Germinal center (tissue), 1 donor: ENCODE measurements around the gene OSCP1.

ENCODE experiments used
- DNase-seq: peaks from one replicate; pipeline ENCODE4 v3.0.0; 2012; ENCODE audit warnings: mixed read lengths, low spot score

OSCP1 gene

GRCh38 chr1:36401602-36402503, 48.4 kb downstream of the OSCP1 start:
- DNase-seq: no peak

DNA sequence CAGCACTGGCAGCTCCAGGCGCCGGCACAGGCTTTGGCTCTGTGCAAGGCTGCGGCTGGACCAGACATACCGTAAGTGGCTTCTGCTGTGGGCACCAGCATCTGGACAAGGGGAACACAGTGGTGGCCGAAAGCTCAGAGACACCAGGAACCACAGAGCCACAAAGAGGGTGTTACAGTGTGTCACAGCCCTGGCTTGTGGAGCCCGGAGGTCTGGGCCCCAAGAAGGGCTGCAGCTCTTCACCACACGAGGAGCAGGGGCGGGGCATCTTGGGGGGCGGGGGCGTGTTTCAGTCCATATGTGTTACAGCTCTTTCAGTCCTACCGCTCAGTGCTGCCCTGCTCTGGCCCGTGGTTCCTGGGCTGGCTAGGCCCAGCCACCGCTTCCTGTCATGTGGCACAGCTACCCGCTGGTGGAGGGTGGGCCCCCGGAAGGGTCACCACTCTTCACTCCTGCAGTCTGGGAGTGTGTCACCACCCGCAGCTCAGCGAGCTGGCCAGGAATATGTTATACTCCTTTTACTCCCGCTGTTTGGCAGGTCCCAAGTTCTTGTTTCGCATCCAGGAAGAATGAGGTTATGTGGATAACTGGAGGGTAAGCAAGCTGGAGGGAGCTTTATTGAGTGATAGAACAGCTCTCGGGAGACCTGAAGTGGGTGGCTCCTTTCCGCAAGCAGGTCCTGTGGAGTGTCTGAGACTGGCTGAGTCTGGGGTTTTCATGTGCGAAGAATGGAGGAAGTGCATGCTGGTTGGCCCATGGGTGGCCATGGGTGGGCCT, 49.2 kb downstream of the OSCP1 start:
- DNase-seq: peak; percentile 40

DNA sequence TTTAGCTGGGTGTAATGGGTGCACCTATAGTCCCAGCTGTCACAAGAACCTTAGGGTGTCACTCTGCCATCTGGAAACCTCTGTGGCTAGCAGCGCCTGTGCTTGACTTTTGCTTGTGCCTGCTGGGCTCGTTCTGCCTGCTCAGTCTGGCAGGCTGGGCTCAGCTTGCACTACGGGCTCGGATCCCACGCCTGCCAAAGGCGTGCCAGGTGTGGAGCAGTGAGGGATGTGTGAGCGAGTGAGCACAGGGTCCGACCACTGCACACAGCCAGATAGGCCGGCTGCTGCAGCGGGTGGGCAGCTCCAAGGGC, 49.8 kb downstream of the OSCP1 start:
- DNase-seq: no peak

- no peak for DNase-seq
Measured at GRCh38 chr1:36398370-36398977, 51.8 kb downstream of the OSCP1 start.

DNA sequence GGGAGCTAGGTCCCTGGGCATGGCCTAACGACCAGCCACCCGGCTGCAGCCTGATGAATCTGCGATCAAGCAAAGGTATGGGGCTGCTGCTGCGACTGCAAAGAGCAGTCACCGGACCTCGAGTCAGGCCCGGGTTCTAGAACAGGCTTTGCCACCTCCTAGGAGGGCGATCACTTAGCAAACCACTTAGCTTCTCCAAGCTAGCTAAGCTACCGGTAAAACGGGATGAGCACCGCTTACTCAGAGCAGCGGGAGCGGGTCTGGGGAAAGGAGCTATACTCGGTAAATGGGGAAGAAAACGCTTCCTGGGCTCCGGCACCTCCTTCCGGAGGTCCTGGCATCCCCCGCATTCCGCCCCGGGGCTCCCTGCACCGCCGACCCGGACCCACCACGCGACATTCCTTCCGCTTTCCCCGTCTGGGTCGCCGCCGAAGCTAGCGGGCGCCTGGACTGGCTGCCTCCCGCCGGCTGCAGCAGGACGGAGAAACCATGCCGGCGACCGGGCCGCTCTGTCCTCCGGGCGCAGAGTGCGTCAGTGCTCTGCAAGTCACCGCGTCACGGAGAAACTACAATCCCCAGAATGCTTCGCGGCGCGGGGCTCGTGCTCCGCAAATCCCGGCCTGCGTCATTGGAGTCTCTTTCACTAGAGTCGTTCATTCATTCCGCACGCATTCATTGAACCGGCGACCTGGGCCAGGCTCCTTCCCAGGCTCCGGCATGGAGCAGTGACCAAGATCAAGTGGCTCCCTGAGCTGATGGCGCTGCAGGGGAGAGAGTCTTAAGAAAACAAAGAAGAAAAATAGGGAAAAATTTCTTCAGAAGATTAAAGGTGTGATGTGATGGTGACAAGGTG, 52.6 kb downstream of the OSCP1 start, which contains the start of gene LSM10:
Gene LSM10, minus strand, starts transcription at position 531 of the 853 bp plus-strand sequence. CDS start 3,779 bp downstream, outside the sequence.
- peak; percentile 89 for DNase-seq

DNA sequence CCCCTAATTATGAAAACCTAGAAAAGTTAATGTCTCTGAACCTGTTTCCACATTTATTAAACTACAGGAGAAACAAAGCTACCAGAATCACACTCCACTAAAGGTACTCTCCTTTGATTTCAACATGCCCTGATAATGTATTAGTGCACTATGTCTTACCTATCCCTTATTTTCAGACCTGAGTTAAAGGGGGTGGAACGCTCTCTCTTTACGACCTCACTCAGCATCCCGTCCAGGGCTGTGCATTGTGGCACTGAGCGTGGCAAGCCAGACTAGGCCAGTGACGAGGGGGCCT, 53.2 kb downstream of the OSCP1 start:
- no peak for DNase-seq

GRCh38 chr1:36396359-36396758, 53.9 kb downstream of the OSCP1 start:
- no peak for DNase-seq

- DNase-seq: no peak
Measured at GRCh38 chr1:36393686-36394085, 56.6 kb downstream of the OSCP1 start.

- DNase-seq: no peak
Measured at GRCh38 chr1:36392836-36393235, 57.4 kb downstream of the OSCP1 start.

- no peak for DNase-seq
Measured at GRCh38 chr1:36391271-36391670, 59.0 kb downstream of the OSCP1 start.

GRCh38 chr1:36390411-36390810, 59.8 kb downstream of the OSCP1 start:
- DNase-seq: no peak

- DNase-seq: no peak
Measured at GRCh38 chr1:36389999-36390398, 60.3 kb downstream of the OSCP1 start.

GRCh38 chr1:36389261-36389660, 61.0 kb downstream of the OSCP1 start:
- no peak for DNase-seq

GRCh38 chr1:36387141-36387949, 62.9 kb downstream of the OSCP1 start:
- no peak for DNase-seq

GRCh38 chr1:36386265-36387140, 63.7 kb downstream of the OSCP1 start:
- DNase-seq: peak; percentile 87

- DNase-seq: peak; percentile 96
Measured at GRCh38 chr1:36385410-36386264, 64.6 kb downstream of the OSCP1 start, which contains the start of gene STK40. STK40 (minus strand) TSS chr1:36385924; CDS start chr1:36361332, 24,592 bp downstream.

DNA sequence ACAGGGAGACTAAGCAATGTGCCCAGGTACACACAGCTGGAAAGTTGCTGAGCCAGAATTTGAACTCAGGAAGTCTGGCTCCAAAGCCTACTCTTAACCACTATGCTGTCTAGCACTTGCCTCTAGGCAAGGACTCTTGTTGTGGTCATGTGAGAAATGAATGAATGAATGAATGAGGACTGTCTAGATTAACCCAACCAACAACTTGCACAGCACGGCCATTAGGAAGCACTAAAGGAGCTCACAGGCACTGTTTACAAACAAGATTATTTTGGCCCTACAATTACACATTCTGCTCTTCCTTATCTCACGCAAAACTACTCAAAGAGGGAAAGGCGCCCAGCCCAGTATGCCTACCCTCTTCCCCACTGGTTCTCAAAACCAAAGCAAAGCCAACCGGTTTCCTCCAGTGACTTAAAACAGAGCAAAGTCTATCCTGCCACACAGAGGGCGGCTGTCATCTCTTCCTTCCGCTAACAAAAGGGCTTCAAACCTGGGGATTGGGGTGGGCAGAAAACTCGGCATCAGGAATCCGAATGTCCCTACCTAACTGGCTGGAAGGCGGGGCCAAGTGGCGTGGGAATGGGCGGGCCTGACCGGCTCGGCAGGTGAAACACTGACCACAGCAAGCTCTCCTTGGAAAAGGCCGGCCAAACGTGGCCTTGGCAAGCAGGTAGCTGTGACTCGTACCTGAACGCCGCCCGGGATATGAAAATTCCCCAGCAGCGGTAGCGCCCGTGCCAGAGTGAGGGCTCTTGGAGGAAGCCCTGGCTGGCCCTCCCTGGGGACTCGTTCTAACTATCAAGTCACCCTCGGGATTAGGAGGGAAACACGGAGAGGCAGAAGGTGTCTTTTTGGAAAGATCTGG, 65.5 kb downstream of the OSCP1 start:
- no peak for DNase-seq

- no peak for DNase-seq
Measured at GRCh38 chr1:36383240-36383639, 67.0 kb downstream of the OSCP1 start.
